ENCODE measurements around the gene NINJ2. TPM values are rescaled to one million over a fixed set of nuclear protein-coding genes. Genes with fewer than 3 reads are reported as not detected.
"Not testable (repeated sequence)": the region's sequence is repeated elsewhere in the genome, so short reads cannot be mapped to it uniquely, and the experiment has no call there.

The NINJ2 gene
- total RNA-seq, 2 donors from 2014 or later: 3.0 to 8.1 TPM

GRCh38 chr12:579420-580110, 83.7 kb downstream of the NINJ2 start:
- DNase-seq (no peak), ATAC-seq (replicated peaks in 1 of 2) (no peak)
- H3K27ac Mint-ChIP-seq: no peak overlapping the region
- no peak overlapping the region for H3K4me3 Mint-ChIP-seq
- H3K36me3 Mint-ChIP-seq (ENCODE audit: insufficient read depth in 2 of 2): peaks cover 0 to 2% of the 10 kb centered on the region in 2 donors
- peaks cover 10% of the 10 kb centered on the region for H3K4me1 Mint-ChIP-seq (ENCODE audit: low read depth)
- H3K9me3 Mint-ChIP-seq: peaks cover 0 to 1% of the 10 kb centered on the region in 2 donors
- no peaks in the 10 kb centered on the region for H3K27me3 Mint-ChIP-seq (ENCODE audit: low read depth)

DNA sequence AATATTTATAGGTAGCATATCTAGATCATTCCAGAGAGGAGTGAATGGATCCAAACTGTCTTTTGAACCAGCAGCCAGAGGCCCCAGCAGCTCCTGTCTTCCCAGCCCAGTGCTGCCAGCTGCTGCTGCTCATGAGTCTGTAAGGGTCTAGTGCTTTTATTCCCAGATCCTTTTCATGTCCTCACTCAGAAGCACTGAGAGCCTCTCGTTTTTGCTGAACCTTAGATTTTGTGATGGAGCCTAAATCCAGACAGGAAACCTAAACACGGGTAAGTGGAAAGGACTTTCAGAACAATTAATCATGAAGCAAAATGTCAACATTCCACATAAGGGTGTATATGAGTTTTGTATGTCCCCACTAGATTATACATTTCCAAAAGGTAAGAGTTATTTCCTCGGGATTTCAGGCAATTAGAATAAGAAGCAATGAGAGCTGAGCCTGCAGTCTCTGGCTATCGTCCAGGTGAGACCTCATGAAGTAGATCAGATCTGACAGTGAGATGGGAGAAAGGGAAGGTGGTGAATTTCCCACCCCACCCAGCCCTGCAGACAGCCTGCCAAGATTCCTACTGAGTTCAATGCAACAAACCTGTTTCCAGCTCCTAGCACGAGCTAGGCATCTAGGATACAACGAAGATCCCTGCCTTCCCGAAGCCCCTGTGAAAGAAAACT, 84.4 kb downstream of the NINJ2 start:
- DNase-seq (no peak), ATAC-seq (replicated peaks in 1 of 2) (no peak)
- Mint-ChIP-seq H3K27me3 (ENCODE audit: low read depth) (no peaks in the 10 kb centered on the region), H3K4me1 (ENCODE audit: low read depth) (peaks cover 13% of the 10 kb centered on the region), H3K27ac (no peak overlapping the region), H3K9me3 (peaks cover 0 to 1% of the 10 kb centered on the region in 2 donors), H3K4me3 (no peak overlapping the region), H3K36me3 (ENCODE audit: insufficient read depth in 2 of 2) (peaks cover 1 to 2% of the 10 kb centered on the region in 2 donors)

- not testable (repeated sequence) for H3K4me3 Mint-ChIP-seq; H3K27ac Mint-ChIP-seq; H3K27me3 Mint-ChIP-seq (ENCODE audit: low read depth); H3K9me3 Mint-ChIP-seq; H3K36me3 Mint-ChIP-seq (ENCODE audit: insufficient read depth in 2 of 2); ATAC-seq (replicated peaks in 1 of 2); DNase-seq
- H3K4me1 Mint-ChIP-seq (ENCODE audit: low read depth): peaks cover 14% of the 10 kb centered on the region
Measured at GRCh38 chr12:577994-578747, 85.1 kb downstream of the NINJ2 start.

GRCh38 chr12:576615-577110, 86.6 kb downstream of the NINJ2 start:
- H3K4me3 Mint-ChIP-seq: peak overlapping the region; percentile 68 to 74
- no peak for ATAC-seq (replicated peaks in 1 of 2)
- peaks cover 1 to 2% of the 10 kb centered on the region in 2 donors for H3K9me3 Mint-ChIP-seq
- DNase-seq: no peak
- no peaks in the 10 kb centered on the region for H3K27me3 Mint-ChIP-seq (ENCODE audit: low read depth)
- peaks cover 3 to 4% of the 10 kb centered on the region in 2 donors for H3K36me3 Mint-ChIP-seq (ENCODE audit: insufficient read depth in 2 of 2)
- peaks cover 29% of the 10 kb centered on the region for H3K4me1 Mint-ChIP-seq (ENCODE audit: low read depth)
- no peak overlapping the region for H3K27ac Mint-ChIP-seq

DNA sequence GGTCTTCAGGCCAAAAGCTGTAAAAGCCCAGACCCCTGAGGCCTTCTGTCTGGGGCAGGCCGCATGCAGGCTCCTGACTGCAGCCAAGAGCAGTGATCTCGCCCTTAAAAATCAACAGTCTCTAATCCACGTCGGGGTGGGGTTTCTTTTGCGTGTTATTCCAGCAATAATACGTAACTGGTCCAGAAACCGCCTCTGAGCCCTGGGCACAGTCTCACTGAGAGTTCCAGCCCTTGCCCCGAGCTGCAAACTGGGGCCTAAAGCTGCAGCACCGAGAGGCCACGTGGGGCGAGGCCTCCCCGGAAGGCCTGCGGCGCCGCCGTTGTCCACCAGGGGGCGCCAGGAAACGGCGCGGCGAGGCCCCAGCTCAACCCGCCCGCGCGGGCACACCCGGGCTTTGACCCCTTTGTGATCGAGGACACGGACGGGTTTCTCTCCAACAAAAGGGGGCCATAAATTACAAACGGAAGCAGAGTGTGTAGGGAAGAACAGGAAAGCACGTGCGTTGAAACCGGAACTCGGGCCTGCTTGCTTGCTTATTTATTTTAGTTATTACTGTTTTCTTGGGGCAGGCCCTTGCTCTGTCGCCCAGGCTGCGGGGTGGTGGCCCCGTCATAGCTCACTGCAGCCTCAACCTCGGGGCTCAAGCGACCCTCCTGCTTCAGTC, 87.2 kb downstream of the NINJ2 start:
- H3K4me1 Mint-ChIP-seq (ENCODE audit: low read depth): peaks cover 30% of the 10 kb centered on the region
- H3K27me3 Mint-ChIP-seq (ENCODE audit: low read depth): no peaks in the 10 kb centered on the region
- H3K27ac Mint-ChIP-seq: no peak overlapping the region
- H3K4me3 Mint-ChIP-seq: peak overlapping the region; percentile 68 to 74
- peaks cover 3 to 4% of the 10 kb centered on the region in 2 donors for H3K36me3 Mint-ChIP-seq (ENCODE audit: insufficient read depth in 2 of 2)
- peak; percentile 84 to 96 for DNase-seq
- ATAC-seq (replicated peaks in 1 of 2): peak; percentile 91 to 93
- H3K9me3 Mint-ChIP-seq: peaks cover 1 to 2% of the 10 kb centered on the region in 2 donors

DNA sequence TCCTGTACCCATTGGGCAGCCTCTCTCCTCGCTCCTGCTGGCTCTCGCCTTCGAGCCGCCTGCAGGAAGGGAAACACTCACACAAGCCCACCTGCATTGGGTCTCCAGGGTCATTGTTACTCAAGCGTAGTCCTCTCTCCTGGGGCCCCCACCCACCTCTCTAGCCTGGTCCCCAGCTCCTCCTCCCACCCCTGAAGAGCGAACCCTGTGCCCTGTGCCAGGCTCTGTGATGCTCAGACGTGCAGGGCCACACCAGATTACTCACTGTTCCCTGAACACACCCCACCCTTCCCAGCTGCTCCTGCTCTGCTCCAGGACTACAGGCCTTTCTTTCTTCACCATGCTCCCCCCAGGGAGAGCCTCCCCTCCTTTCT, 88.1 kb downstream of the NINJ2 start:
- ATAC-seq (replicated peaks in 1 of 2) (no peak), DNase-seq (no peak)
- H3K27me3 Mint-ChIP-seq (ENCODE audit: low read depth): no peaks in the 10 kb centered on the region
- H3K4me3 Mint-ChIP-seq: no peak overlapping the region
- H3K27ac Mint-ChIP-seq: no peak overlapping the region
- H3K9me3 Mint-ChIP-seq: peaks cover 1 to 2% of the 10 kb centered on the region in 2 donors
- H3K36me3 Mint-ChIP-seq (ENCODE audit: insufficient read depth in 2 of 2): peaks cover 3 to 4% of the 10 kb centered on the region in 2 donors
- peaks cover 30% of the 10 kb centered on the region for H3K4me1 Mint-ChIP-seq (ENCODE audit: low read depth)

GRCh38 chr12:574475-575128, 88.6 kb downstream of the NINJ2 start:
- ATAC-seq (replicated peaks in 1 of 2): no peak
- no peak for DNase-seq
- peaks cover 1 to 2% of the 10 kb centered on the region in 2 donors for H3K9me3 Mint-ChIP-seq
- no peaks in the 10 kb centered on the region for H3K27me3 Mint-ChIP-seq (ENCODE audit: low read depth)
- peak overlapping the region; percentile 33 for H3K27ac Mint-ChIP-seq
- peaks cover 32% of the 10 kb centered on the region for H3K4me1 Mint-ChIP-seq (ENCODE audit: low read depth)
- no peak overlapping the region for H3K4me3 Mint-ChIP-seq
- H3K36me3 Mint-ChIP-seq (ENCODE audit: insufficient read depth in 2 of 2): peaks cover 3 to 4% of the 10 kb centered on the region in 2 donors

GRCh38 chr12:573232-573631, 90.0 kb downstream of the NINJ2 start:
- Mint-ChIP-seq H3K36me3 (ENCODE audit: insufficient read depth in 2 of 2) (peaks cover 3 to 4% of the 10 kb centered on the region in 2 donors), H3K4me3 (no peak overlapping the region), H3K27ac (no peak overlapping the region), H3K27me3 (ENCODE audit: low read depth) (no peaks in the 10 kb centered on the region), H3K9me3 (peaks cover 1 to 2% of the 10 kb centered on the region in 2 donors), H3K4me1 (ENCODE audit: low read depth) (peaks cover 40% of the 10 kb centered on the region)
- ATAC-seq (replicated peaks in 1 of 2): no peak
- no peak for DNase-seq

DNA sequence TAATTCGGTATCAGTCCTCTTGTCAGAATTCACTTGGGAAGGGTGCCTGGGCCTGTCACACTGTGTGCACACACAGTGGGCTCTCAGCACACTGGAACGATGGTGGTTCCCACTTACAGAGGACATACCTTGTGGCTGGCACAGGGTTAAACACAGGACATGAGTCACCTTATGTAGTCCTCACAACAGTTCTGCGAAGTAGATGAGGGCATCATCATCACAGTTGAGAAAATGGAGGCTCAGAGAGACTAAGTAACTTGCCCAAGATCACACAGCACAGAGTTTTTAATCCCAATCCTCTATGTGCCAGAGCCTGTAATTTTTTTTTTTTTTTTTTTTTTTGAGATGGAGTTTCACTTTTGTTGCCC, 90.7 kb downstream of the NINJ2 start:
- Mint-ChIP-seq H3K27ac (peak overlapping the region; percentile 7), H3K9me3 (peaks cover 1 to 2% of the 10 kb centered on the region in 2 donors), H3K36me3 (ENCODE audit: insufficient read depth in 2 of 2) (peaks cover 3 to 4% of the 10 kb centered on the region in 2 donors), H3K27me3 (ENCODE audit: low read depth) (no peaks in the 10 kb centered on the region), H3K4me3 (no peak overlapping the region), H3K4me1 (ENCODE audit: low read depth) (peaks cover 42% of the 10 kb centered on the region)
- DNase-seq (peak in 1 of 2 donors; percentile 28), ATAC-seq (replicated peaks in 1 of 2) (peak; percentile 30 to 67)

DNA sequence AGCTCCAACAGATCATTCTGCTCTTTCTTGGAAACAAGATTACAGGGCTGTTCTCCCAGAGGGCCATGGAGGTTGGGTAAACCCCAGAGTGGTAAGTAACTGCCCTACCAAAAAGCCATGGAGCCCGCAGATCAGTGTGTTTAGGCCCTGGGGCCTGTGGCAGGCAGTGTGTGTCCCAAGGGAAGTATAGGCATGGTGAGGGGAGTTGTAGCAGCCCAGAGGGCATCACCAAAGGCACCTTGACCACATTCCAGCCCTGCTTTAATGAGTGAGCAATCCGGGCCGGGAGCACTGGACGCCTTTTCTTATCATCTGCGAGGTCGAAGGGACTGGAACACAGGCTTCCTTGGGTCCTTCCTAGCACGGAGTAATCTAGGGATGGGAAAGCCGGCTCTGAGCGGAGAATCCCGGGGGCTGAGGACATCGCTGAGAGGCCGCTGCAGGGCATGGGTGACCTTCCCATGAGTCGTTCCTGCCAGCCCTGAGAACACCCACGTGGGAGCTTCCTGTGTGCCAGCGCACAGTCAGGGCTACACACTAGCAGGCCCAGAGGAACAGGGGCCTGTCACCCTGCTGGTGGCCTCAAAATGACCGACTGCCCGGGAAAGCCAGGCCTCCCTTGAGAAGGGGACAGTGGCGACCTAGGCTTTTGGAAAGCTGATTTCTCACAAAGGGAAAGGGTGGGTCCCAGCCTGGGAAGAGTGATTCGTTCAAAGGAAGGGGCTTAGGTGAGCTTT, 91.3 kb downstream of the NINJ2 start:
- peaks cover 1 to 2% of the 10 kb centered on the region in 2 donors for H3K9me3 Mint-ChIP-seq
- peaks cover 42% of the 10 kb centered on the region for H3K4me1 Mint-ChIP-seq (ENCODE audit: low read depth)
- ATAC-seq (replicated peaks in 1 of 2) (no peak), DNase-seq (no peak)
- H3K4me3 Mint-ChIP-seq: peak overlapping the region in 1 of 2 donors; percentile 8
- peaks cover 3 to 4% of the 10 kb centered on the region in 2 donors for H3K36me3 Mint-ChIP-seq (ENCODE audit: insufficient read depth in 2 of 2)
- H3K27me3 Mint-ChIP-seq (ENCODE audit: low read depth): no peaks in the 10 kb centered on the region
- H3K27ac Mint-ChIP-seq: peak overlapping the region; percentile 7

GRCh38 chr12:570921-571794, 92.1 kb downstream of the NINJ2 start:
- Mint-ChIP-seq H3K4me1 (ENCODE audit: low read depth) (peaks cover 44% of the 10 kb centered on the region), H3K36me3 (ENCODE audit: insufficient read depth in 2 of 2) (peaks cover 3 to 4% of the 10 kb centered on the region in 2 donors), H3K9me3 (peaks cover 1 to 2% of the 10 kb centered on the region in 2 donors), H3K4me3 (peak overlapping the region; percentile 8 to 25), H3K27ac (no peak overlapping the region), H3K27me3 (ENCODE audit: low read depth) (no peaks in the 10 kb centered on the region)
- ATAC-seq (replicated peaks in 1 of 2) (no peak), DNase-seq (no peak)
